HG02798 (cell line): Measurements from ENCODE around the gene RRP36.
"Not testable (repeated sequence)": the region's sequence is repeated elsewhere in the genome, so short reads cannot be mapped to it uniquely, and the experiment has no call there.

ENCODE experiments used
- ATAC-seq: cut with Tn5 transposase; IDR thresholded peaks from one replicate; pipeline ENCODE4 v1.9.1; 2021; ENCODE audit warnings: mild to moderate bottlenecking; ENCODE audit not compliant: unreplicated experiment, poor library complexity

The RRP36 gene

DNA sequence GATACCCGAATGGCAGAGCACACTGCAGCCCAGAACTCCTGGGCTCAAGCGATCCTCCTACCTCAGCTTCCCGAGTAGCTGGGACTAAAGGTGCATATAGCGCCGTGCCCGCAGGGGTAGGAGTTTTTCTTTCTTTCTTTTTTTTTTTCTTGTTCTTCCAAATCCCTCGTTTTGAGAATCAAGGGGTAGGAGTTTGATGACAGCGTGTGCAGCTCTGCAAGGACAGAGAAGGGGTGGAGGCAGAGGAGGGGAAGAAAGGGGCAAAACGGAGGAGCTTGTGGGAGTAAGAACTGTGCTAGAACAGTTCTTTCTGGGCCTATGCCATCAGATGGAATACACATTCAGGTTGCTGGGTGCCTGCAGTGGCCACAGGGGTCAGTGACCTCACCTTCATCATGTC is 15.3 kb downstream of the RRP36 start:
- no peak for ATAC-seq

DNA sequence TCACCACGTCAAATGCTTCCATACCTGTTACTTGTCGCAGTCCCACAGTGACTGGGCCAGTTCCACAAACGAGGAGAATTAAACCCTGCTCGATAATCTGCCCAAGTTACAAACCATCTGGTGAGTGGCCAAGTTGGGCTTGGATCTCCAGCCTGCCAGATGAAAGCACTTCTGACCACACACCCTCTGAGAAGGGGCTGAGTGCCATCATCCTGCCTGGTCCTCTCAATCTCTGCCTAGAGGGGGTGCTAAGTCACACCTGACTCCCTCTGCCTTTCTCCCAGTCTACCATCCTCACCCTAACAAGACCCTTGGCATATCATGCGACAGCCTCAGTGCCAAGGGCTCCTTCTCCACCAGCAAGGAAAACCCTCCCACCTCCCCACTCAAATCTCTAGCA is 15.8 kb downstream of the RRP36 start:
- no peak for ATAC-seq

DNA sequence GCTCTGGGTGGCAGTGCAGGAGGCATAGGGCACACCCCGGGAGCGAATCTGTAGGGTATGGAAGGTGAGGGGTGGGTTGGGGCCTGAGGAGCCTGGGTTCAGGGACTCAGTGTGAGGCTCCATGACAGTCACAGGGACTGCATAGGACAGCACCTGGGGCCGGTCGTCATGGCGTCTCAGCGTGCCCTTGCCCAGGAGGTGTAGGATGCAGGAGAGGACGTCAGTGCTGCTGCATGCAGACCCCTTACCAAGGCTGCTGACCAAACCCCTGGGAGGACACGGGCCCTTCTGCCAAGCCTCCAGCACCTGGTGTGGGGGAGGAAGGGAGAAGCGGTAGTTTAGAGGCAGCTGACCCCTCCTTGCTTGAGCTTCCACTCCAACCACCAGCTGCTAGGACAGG is 16.3 kb downstream of the RRP36 start:
- ATAC-seq, result no peak

DNA sequence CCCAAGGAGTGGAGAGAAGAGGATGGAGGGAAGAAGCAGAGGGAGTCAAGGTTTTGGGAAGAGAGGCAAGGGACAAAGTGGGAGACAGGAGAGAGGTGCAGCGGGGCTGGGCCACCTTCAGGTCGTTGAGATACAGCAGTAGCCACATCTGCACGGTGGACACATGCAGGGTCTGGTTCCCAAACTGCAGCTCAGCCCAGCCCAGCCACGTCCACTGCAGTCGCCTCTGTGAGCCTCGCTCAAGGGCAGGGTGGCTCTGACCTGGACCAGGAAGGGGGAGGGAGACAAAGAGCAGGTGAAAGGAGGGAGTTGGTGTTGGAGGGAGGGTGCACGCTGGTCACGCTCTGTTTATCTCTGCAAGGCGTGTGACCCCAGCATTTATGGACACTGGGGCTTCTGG is 17.3 kb downstream of the RRP36 start:
- no peak for ATAC-seq

DNA sequence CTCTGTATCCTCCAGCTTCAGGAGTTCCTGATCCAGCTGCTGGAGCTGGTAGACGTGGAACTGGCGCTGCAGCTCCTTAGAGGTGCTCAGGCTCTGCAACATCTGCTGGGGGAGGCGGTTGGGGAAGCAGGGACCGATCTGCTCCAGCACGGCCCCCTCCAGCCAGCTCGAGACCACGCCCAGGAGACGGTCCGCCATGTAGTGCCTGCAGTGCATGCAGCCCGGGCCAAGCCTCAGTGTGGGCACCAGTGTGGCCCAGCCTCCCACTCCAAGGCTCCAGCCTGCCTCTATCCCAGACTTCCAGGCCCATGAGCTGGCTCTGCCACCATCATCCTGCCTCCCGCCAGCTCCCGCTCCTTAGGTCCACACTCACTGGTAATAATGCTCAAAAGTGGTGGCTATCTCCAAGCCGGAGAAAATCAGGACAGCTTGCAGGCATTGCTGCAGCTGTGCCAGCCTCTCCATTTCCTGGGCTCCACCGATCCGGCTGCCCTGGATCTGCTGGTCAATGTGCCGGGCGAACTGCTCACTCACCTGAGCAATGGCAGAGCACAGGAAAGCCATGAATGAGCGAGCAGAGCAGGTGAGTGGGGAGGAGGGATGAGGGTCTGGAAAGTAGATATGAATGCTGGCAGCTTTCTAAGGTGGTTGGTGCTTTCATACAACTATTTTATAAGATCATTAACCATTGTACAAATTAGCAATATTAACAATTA is 19.3 kb downstream of the RRP36 start:
- no peak for ATAC-seq

DNA sequence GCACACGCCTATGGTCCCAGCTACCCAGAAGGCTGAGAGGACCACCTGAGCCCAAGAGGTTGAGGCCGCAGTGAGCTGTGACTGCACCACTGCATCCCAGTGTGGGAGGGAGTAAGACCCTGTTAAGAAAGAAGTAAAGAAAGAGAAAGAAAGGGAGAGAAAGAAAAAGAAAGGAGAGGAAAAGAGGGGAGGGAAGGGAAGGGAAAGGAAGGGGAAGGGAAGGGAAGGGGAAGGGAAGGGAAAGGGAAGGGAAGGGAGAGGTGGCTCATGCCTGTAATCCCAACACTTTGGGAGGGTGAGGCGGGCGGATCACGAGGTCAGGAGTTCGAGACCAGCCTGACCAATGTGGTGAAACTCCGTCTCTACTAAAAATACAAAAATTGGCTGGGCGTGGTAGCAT is 20.1 kb downstream of the RRP36 start:
- not testable (repeated sequence) for ATAC-seq

DNA sequence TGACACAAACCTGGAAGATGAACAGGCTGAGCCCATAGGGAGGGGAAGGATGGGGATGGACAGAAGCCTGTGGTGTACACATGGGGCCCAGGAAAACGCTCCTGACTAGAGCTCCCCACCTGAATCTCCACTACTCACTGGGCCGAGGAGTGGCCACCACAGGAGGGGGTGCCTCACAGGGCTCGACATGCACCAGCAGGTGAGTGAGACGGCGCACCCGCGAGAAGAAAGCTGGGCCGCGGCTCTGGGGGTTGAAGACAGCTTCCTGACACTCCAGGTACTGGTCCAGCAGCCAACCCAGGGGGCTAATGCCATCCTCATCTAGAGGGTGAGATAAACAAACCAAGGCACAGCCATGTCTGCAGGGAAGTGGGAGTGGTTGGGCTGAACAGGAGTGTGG is 21.9 kb downstream of the RRP36 start:
- ATAC-seq, result no peak

DNA sequence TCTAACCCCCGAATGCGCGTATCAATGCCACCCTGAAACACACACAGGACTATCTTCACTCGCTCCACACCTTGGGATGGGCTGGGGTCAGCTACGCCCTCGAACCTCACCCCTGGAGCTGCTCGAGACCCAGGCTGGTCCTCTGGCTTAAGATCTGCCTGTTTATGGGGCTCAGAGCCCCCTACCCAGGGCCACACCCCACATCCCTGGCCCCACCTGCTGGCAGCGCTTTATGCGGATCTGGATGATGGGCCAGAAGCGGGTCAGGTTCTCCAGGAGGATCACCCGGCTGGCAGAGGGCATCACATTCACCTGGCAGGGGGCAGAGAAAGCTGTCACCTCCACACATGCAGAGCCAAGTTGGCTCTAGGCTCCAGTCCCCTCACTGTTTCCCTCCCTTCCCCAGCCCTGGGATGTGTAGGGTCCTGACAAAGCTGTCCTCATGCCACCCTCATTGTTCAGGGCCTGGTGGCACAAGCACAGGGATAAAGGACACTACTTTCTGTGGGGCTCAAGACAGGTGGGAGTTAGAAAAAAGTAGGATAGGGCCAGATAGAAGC is 24.0 kb downstream of the RRP36 start:
- no peak for ATAC-seq

DNA sequence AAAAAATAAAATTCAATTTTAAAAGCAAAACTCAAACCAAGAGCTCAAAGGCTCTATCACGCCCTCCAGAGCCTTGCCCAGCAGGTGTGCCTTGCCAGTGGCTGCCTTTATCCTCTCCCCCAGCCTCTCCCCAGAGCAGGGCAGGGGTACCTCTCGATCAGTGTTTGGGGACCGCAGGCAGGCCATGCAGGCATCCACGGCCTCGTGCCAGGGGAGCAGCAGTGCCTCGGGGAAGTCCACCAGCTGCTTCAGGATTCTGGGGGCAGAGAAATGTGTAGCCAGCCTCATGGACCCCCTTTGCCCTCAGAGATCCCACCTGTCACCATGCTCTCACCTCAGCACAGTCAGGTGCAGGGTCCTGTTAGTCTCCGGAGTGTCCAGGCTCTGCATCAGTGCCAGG is 26.6 kb downstream of the RRP36 start:
- no peak for ATAC-seq

DNA sequence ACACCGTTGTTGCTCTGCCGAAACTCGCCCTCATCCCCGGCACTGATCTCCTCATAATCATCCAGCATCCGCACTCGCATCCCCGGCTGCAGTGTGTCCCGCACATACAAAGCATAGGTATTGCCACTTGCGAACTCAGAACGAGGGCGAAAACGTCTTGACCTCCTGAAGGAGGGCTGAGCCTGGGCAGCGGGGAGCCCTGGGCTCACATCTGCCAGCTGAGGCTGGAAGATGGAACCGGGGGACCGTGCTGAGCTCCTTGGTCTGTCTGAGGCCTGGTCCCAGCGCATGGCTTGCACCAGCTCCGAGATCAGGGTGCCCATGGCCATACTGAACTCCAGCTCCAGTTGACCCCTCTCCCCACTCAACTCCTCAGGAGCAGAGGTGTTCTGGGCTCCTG is 29.6 kb downstream of the RRP36 start:
- no peak for ATAC-seq

DNA sequence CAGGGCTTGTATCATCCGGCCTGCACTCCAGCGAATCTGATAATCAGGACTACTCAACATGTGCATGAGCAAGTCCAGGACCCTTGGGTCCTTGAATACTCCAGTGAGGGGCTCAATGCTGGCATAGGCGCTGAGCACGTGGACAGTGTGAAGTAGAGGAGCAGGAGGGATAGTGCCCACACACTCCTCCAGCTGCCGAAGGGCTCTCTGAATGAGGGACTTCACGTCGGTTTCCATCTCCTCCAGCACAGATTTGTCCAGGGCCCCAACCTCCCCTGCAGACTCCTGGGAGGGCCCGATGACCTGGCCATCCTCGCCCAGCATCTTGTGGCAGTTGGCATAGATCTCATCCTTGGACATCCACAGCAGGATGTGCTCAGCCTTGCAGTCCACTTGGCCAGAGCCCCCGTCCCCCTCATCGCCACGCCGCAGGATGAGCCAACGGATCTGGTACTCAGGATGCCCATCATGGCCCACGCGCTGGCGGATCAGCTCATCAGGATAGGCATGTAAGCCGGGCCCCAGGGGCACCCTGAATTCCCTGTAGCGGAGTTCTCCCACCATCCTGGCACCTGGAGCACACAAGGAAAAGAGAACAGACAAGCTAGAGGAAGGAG is 30.9 kb downstream of the RRP36 start:
- ATAC-seq, result no peak

DNA sequence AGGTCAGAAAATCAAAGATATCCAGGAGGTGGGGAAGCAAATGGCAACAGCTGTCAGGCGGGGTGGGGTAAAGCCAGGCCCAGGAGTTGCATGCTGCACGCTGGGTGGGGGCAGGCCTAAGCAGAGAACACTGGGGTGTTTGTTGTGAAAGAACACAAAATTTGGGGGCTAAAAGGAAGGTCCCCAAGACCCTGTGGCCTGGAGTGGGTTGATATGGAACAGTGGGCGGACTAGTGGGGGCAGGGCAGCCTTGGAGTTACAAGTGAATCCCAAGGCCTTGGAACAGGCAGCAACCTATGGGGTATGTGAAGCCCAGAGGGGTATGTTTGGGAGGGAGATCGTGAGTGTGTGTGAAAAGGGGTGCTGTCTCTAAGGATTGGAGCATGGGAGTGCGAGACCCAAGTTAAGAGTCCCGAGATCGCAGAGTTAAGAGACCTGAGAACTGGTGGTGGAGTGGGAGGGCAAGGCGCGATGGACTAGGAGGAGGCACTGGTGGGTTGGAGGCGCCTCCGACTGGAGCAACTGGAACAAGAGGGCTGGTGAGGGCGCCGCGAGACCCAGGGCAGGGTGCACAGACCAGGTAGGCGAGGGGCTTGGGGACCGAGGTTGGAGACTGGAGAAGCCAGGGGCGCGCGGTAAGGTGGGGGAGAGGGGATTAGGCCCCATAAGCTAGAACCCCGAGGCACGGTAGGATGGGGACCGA is 31.6 kb downstream of the RRP36 start:
- ATAC-seq, result peak; percentile 8

DNA sequence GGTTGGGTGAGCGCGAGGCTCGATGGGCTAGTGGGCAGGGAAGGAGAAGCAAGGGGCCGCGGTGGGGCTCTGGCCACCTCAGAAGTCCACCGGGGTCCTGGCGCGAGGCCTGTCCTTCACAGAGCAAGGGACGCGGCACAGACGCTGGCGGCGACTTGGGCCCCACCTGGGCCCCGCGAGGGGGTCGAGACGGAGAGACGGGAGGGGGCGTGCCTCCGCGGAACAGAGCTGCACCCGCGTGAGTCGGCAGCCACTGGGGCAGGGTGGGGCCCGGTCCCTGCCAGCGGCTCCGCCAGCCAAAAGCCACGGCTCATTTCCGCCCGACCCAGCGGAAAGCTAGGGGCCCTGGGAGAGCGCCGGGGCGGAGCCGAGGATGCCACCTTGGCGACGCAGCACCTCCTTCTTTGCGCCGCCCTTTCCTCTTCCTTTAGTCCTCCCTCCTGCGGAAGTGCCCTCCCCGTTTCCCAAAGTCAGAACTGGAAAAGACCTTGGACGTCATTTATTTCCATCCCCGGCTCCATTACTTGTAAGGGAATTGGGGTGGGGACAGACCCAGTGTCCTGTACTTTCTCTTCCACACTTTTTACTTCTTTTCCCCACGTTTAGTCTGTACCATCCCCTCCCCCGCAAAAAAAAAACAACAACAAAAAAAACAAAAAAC is 32.3 kb downstream of the RRP36 start, which contains the start of gene CUL7:
Gene CUL7, minus strand, starts transcription at position 307 of the 661 bp plus-strand sequence. CDS start 1,063 bp downstream, outside the sequence.
- peak; percentile 92 for ATAC-seq

DNA sequence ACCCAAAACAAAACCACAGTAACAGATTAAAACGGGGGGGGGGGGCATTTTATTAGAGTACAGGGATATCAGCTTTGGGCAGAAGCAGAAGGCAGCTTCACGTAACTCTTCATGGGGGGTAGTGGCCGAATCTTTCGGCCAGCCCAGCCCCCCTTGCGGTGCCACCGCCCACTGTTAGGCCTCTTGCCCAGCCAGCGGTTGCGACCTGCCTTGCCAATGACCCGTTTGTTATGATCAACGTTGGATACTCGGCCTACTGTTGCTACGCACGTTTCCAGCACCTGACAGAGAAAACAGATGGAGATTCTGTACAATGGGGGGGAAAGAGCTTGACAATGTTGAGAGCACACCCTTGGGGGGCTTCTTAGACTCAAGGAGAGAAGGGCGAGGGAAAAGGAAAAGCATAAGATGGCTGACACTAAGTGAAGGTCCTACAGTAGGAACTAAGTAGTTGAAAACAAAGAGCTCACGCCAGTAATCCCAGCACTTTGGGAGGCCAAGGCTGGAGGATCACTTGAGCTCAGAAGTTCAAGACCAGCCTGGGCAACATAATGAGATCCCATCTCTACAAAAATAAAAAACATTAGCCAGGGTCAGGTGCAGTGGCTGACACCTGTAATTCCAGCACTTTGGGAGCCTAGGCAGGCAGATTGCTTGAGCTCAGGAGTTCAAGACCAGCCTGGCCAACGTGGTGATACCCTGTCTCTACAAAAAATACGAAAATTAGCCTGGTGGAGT is 33.0 kb downstream of the RRP36 start:
- no peak for ATAC-seq

DNA sequence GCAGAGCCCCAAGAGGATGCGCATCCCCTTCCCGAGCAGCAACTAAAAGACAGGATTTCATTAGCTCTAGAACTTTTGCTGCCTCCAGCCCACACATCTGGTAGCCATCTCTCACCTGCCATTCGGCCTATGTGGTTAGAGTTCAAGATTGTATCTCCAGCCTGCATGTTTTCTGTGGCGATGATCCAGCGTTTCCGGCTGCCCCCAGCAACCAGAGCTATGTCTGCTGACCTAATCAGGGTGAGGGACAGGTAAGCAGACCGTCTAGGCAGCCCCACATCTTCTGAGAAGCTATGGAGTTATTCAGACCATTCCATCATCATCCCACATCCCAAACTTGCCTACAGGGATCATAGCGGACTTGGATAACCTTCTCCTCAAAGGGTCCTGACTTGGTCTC is 34.5 kb downstream of the RRP36 start:
- ATAC-seq, result no peak

DNA sequence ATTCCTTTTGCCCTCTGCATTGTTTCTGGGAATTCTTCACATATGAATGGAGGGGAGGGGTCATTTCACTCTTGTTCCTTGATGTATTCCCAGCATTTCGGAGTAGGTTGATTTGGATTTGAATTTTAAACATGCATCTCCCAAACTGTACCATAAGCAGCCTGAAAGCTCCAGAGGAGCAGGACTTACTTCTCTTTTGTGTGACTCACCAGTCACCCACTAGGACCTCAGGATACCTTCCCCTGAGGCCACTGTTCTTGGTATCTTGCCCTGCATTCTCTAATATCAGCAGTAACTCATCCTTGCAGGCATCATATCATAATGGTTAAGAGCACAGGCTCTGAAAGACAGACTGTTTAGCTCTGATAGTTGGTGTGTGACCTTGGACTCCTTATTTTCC is 37.1 kb downstream of the RRP36 start:
- no peak for ATAC-seq

DNA sequence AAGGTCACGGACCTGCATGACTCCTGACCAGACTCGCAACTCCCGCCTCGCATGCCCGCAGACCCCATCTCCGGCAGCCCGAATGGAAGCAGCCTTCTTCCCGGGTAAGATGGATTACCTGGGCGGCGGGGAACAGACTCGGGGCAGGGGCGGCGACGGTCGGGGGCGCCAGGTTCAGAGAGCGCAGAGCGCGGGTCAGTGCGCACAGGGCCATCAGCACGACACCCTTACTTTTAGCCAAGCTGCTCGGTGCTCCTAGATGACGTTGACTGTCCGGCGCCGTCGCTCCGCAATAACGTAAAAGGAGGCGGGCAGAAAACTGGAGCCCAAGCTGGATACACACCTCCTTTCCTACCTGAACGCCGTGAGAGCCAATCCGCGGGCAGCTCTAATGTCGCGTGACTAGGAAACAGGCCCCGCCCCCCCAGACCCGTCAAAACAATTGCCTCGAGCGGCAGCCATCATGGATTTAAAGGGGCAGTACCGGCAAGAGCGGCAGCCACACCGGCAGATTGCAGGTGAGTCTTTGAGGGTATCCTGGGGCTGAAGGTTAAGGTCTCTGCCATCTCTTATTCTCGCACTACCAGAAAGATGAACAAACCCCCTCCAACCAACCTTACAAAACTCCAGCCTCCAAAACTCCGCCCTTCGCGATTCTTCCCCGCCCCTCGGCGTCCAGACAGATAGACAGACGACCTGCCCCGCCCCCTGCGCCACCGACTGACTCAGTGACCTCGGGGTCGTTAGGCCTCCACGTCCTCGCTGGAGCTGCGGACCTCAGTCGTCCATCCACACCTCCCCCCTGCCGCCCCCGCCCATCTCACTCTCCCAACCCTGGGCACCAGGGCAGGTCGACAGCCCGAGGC is 38.0 kb downstream of the RRP36 start, which contains the start of the genes KLC4 and MRPL2:
Gene KLC4, plus strand, starts transcription at position 464 of the 866 bp plus-strand sequence. CDS start 1,705 bp downstream, outside the sequence.
Gene MRPL2, minus strand, starts transcription at position 267 of the 866 bp plus-strand sequence. Its CDS starts 53 bp downstream, at position 214.
- peak; percentile 92 for ATAC-seq

DNA sequence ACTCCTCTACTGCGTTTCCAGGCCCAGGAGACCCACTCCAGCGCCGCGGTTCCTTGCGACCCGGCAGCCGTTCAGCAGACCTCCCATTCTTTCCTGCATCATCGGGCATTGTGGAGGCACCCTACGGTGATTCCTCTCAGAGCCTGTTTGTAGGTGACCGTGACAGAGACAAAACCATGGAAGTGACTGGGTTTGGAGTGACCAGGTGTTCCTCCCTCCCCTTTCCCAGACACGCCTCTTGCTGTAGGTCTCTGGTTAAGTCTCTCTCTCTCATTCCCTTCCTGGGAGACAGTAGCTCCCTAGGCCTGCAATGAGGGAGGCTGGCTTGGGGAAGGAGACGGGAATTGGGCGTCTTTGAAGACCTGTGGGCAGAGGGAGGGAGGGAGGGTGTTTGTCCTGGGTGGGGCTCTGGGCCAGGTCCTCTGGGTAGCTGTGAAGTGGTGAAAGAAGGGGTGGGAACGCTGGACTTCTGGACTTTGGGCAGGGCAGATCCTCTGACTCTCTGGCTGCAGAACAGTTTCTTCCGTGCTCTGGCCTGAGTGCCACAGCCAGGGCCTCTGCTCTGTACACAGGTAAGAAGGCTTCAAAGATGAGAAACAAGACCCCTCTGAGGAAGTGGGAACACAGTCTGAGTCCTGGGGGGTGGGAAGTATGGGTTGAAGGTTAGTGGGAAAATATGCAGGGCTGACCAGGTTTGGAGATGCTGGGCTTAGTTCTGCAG is 38.8 kb downstream of the RRP36 start:
- no peak for ATAC-seq
